ENCODE measurements around the gene FURIN.
"Not testable (repeated sequence)": the region's sequence is repeated elsewhere in the genome, so short reads cannot be mapped to it uniquely, and the experiment has no call there.

Gene FURIN

DNA sequence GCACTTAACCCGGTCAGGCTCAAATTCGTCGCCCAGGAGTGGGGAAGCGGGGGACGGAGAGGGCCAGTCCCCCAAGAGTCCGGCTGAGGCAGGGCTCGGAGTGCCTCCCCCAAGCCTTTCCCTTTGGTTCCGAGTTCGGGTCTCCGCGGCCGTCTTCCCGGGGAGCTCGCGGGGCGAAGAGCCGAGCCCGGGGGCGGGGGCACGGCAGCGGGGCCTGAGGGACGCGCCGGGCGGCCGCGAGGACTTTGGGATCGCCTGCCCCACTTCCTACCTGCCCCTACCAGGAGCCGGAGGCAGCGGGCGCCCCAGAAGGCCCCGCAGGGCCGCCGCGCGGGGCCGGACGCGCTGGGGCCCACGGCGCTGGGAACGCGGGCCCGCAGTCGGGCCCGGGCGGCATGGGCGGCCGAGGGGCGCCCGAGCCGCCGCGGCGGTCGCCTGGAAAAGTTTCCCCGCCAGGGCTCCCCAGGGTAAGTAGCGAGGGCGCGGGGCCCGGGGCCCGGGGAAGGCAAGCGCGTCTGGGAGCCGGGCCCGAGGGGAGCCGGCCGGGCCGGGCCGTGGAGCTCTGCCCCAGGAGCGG, 2.8 kb downstream of the FURIN start:
- DNase-seq, result peak; percentile 44

DNA sequence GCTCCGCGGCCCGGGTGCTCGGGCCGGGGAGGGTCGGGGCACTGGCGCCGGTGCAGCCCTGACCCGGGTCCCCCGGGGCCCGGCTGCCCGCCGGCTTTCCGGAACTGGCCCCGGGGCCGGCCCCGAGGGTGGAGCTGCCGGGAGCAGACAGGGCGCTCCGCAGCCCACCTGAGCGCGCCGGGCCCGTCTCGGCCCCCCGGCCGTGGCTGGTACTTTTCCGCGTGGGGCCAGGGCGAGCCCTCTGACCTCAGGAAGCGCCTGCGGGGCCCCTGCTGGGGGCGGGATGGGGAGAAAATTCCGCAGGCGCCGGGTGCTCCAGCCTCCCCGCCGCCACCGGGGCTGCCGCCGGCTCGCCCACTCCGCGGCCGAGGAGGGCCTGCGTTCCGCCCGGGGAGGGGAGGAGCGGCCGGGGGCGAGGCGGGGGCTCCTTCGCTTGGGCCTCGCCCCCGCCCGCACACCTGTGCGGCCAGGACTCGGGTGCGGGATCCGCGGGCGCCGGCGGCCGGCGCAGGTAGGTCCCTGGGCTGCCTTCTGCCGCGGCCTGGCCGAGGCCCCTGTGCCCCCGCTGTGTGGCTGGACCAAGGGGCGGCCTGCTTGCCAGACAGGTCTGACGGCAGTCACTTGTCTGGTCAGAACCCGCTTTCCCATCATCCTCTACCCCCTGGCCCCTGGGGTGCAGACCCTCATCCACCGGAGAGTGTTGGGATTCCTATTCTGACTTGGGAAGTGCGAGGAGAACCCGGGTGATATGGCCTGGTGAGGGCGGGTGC, 3.5 kb downstream of the FURIN start:
- DNase-seq, result peak; percentile 28

- no peak for DNase-seq
Observed at GRCh38 chr15:90872486-90873184, 4.2 kb downstream of the FURIN start.

DNA sequence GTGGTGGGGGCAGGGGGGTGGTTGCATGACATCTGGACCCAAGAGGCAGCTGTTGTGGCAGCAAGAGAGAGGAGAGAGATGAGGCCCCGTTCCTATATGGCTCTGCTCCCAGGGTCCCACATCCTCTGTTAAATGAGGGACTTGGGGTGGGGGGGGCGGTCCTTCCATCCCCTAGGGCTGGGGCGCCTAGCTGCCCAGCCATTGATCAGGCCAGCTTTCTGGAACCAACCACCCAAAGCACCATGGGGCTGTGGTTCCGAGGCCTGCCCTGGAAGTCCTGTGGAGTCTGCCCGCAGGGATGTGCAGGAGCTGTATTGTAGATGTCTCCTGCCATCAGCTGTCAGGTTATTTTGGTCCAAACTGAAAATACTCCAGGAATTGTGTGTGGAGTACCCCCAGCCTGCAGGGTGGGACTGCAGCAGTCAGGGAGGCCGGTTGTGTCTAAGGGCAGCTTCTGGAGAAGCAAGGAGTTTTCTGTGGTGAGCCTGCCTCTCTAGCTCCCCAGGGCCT, 5.2 kb downstream of the FURIN start:
- no peak for DNase-seq

DNA sequence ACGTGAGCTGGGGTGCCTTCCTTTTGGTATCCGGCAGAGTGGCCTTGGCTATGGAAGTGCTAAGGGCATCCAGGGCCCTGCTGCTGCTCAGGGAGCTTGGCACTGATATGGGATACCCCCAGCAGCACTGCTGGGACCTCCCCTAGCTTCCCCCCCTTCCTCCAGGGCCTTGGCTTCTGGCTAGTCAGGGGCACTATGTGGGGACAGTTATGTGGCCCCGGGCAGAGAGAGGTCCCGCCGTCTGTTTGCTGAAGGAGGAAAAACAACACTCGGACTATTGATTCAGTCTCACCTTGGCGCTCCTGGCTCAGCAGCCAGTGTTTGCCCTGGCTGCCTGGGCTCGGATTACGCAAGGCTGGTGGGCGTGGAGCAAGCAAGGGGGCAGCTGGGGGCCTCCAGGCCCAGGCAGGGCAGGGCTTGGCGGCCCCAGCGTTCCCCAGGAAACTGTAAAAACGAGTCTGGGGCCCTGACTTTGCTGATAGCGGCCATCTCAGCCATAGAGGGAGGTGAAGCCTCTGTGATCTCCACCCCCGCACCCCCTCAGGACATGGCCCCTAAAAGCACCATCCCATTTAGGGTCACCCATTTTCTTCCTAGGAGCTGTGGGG, 5.7 kb downstream of the FURIN start:
- DNase-seq, result no peak

- DNase-seq, result not testable (repeated sequence)
Observed at GRCh38 chr15:90874986-90875385, 6.6 kb downstream of the FURIN start.

GRCh38 chr15:90875549-90875981, 7.2 kb downstream of the FURIN start:
- DNase-seq, result no peak

- no peak for DNase-seq
Observed at GRCh38 chr15:90876046-90876445, 7.7 kb downstream of the FURIN start.

- DNase-seq, result no peak
Observed at GRCh38 chr15:90876512-90877170, 8.3 kb downstream of the FURIN start.

DNA sequence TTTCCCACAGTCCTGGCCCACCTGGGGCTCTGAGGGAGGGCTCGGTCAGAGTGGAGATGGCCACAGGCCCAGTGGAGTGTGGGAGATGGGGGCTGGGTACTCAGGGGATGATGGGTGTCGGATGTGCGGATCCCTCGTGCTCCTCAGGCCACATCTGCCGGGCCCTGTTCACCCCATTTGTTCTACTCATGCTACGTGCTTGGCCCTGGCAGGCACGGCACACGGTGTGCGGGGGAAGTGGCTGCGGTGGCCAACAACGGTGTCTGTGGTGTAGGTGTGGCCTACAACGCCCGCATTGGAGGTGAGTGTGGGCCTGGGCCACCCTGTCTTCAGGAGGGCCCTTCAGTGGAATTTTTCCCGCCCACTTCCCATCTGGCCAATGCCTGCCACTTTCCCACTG, 8.9 kb downstream of the FURIN start:
- DNase-seq, result no peak

GRCh38 chr15:90877996-90878395, 9.6 kb downstream of the FURIN start:
- DNase-seq, result no peak

DNA sequence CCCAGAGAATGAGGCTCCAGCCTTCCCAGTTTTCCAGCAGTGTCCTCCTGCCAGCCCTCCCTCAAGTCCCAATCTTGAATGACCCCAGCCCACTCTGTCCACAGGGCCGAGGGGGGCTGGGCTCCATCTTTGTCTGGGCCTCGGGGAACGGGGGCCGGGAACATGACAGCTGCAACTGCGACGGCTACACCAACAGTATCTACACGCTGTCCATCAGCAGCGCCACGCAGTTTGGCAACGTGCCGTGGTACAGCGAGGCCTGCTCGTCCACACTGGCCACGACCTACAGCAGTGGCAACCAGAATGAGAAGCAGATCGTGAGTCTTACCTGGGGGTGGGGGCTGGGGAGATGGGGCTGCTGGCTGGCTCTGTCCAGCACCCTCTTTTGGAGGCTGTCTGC, 10.3 kb downstream of the FURIN start:
- no peak for DNase-seq

GRCh38 chr15:90879730-90880366, 11.5 kb downstream of the FURIN start:
- no peak for DNase-seq

DNA sequence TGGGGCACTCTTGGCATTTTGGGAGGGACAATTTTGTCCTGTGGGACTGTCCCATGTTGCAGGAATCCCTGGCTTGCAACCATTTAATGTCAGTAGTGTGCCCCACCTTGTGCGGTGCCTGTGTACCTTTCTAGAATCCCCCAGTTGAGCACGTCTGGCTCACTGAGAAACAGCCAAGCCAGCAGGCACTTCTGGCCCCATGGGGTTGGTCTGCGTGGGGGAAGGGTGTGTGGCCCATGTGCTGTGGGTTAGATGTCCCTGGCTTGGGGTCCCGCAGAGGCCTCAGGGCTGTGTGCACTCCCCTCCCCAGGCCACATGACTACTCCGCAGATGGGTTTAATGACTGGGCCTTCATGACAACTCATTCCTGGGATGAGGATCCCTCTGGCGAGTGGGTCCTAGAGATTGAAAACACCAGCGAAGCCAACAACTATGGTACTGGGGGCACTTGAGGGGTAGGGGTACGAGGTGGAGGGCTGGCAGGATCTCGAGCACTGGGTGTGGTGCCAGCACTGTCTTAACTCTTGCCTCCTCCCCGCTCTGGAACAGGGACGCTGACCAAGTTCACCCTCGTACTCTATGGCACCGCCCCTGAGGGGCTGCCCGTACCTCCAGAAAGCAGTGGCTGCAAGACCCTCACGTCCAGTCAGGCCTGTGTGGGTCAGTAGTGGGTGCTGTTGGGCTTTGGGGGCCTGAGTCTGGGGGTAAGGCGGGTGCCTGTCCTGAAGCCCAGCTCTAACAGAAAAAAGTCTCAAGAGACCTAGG, 12.2 kb downstream of the FURIN start:
- no peak for DNase-seq

- no peak for DNase-seq
Observed at GRCh38 chr15:90881181-90881977, 13.0 kb downstream of the FURIN start.

- no peak for DNase-seq
Observed at GRCh38 chr15:90881978-90882721, 13.8 kb downstream of the FURIN start.

DNA sequence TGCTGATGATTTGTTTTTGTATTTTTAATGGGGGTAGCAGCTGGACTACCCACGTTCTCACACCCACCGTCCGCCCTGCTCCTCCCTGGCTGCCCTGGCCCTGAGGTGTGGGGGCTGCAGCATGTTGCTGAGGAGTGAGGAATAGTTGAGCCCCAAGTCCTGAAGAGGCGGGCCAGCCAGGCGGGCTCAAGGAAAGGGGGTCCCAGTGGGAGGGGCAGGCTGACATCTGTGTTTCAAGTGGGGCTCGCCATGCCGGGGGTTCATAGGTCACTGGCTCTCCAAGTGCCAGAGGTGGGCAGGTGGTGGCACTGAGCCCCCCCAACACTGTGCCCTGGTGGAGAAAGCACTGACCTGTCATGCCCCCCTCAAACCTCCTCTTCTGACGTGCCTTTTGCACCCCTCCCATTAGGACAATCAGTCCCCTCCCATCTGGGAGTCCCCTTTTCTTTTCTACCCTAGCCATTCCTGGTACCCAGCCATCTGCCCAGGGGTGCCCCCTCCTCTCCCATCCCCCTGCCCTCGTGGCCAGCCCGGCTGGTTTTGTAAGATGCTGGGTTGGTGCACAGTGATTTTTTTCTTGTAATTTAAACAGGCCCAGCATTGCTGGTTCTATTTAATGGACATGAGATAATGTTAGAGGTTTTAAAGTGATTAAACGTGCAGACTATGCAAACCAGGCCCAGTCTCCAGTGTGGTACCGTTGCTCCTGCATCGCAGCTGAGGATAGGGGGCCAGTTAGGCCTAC, 14.6 kb downstream of the FURIN start:
- DNase-seq, result no peak

DNA sequence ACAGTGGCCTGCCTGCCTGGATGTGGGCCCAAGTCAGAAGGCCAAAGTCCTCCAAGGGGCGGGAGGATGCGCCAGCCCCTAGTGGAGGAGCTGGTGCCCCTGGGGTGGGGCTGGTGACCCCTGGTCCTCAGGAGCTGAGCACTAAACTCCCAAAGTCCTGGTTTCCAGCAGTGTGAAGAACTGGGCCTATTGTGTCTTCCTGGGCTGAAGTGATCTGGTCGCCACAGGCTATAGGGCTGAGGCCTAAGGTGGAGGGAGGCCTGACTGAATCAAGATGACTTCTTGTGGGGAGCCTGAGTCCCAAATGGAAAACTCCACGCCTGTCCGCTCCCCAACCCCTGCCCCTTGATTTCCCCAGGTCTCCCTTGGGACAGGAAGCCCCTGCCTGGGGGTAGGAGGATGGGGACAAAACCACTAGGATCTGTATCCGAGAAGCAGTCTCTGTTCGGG, 15.2 kb downstream of the FURIN start:
- DNase-seq, result no peak
